Sciatic nerve (tissue), 2 donors: ENCODE measurements around the gene SLC7A8. TPM values are rescaled to one million over a fixed set of nuclear protein-coding genes. Genes with fewer than 3 reads are reported as not detected.
"Not testable (repeated sequence)": the region's sequence is repeated elsewhere in the genome, so short reads cannot be mapped to it uniquely, and the experiment has no call there.

Experiments
- ATAC-seq: fragments of 200-7000 bp; cut with Tn5 transposase; one replicate; pipeline ENCODE4 v1.9.1; 2020; ENCODE audit warnings: mild to moderate bottlenecking, moderate library complexity
- DNase-seq: peaks from one replicate; pipeline ENCODE4 v3.0.0-alpha.2; 2020; ENCODE audit warnings: low spot score
- intact Hi-C: fragments of 100-400 bp; cut with DNase I; formaldehyde crosslinking; loops from one replicate; pipeline ENCODE4 v1.14.2; 2022
- total RNA-seq: library from RNA; stranded (reverse); fragmentation: NEBNext Ultra II Directional; extraction: Animal tissue kit (Norgen Biotek cat#: 25700); gene quantifications from one replicate; pipeline ENCODE4 v1.2.1, GENCODE V29; 2021
- donor health status: DM: no; HTN: no; CAD: no.
- donor health status: DM: no; HTN: no; CAD: no.

Gene SLC7A8
- total RNA-seq, 1 donor from 2014 or later: 15.0 TPM

GRCh38 chr14:23122086-23122485 is 61.4 kb downstream of the SLC7A8 start:
- ATAC-seq: no peak
- intact Hi-C loops: no loop called here
- no peak for DNase-seq

GRCh38 chr14:23121361-23121771 is 62.1 kb downstream of the SLC7A8 start:
- peak; percentile 23 for ATAC-seq
- no peak for DNase-seq
- intact Hi-C loops: no loop called here

GRCh38 chr14:23120541-23121251 is 62.8 kb downstream of the SLC7A8 start:
- DNase-seq: peak; percentile 94
- intact Hi-C loops: no loop called here
- ATAC-seq: peak; percentile 90

GRCh38 chr14:23119363-23120327 is 63.8 kb downstream of the SLC7A8 start:
- ATAC-seq: no peak
- DNase-seq: no peak
- intact Hi-C loops: no loop called here

GRCh38 chr14:23118506-23119362 is 64.7 kb downstream of the SLC7A8 start, which contains the start of gene CEBPE:
CEBPE (minus strand) TSS chr14:23119255; CDS start chr14:23119091, 164 bp downstream.
- ATAC-seq (no peak), DNase-seq (no peak)
- intact Hi-C loops: no loop called here

GRCh38 chr14:23117371-23118020 is 66.0 kb downstream of the SLC7A8 start:
- DNase-seq (no peak), ATAC-seq (no peak)
- intact Hi-C loops: no loop called here

- no peak for DNase-seq
These were observed 67.5 kb downstream of the SLC7A8 start for GRCh38 chr14:23115918-23116317.

GRCh38 chr14:23115039-23115731 is 68.3 kb downstream of the SLC7A8 start:
- ATAC-seq (peak; percentile 53), DNase-seq (no peak)
- intact Hi-C loops: no loop called here

More at GRCh38 chr14:23115918-23116317, 67.5 kb downstream of the SLC7A8 start:
- intact Hi-C loops: no loop called here
- ATAC-seq: no peak

- peak; percentile 14 for ATAC-seq
- no peak for DNase-seq
- intact Hi-C loops: no loop called here
These were observed 68.8 kb downstream of the SLC7A8 start for GRCh38 chr14:23114669-23115038.

- intact Hi-C loops: no loop called here
- ATAC-seq (no peak), DNase-seq (no peak)
These were observed 69.4 kb downstream of the SLC7A8 start for GRCh38 chr14:23114120-23114458.

GRCh38 chr14:23113431-23114119 is 69.9 kb downstream of the SLC7A8 start:
- ATAC-seq (no peak), DNase-seq (no peak)
- intact Hi-C loops: no loop called here

- peak; percentile 4 for ATAC-seq
- DNase-seq: no peak
- intact Hi-C loops: no loop called here
These were observed 70.9 kb downstream of the SLC7A8 start for GRCh38 chr14:23112359-23113178.

GRCh38 chr14:23110579-23111365 is 72.7 kb downstream of the SLC7A8 start:
- DNase-seq (no peak), ATAC-seq (no peak)
- intact Hi-C loops: no loop called here

GRCh38 chr14:23109769-23110168 is 73.7 kb downstream of the SLC7A8 start:
- DNase-seq (no peak), ATAC-seq (no peak)
- intact Hi-C loops: no loop called here

GRCh38 chr14:23108169-23108568 is 75.3 kb downstream of the SLC7A8 start:
- DNase-seq, ATAC-seq, intact Hi-C loops: not testable (repeated sequence)

GRCh38 chr14:23107620-23108019 is 75.8 kb downstream of the SLC7A8 start:
- DNase-seq, intact Hi-C loops, ATAC-seq: not testable (repeated sequence)
